Measurements from ENCODE around the gene SMPD2. TPM values are rescaled to one million over a fixed set of nuclear protein-coding genes. Genes with fewer than 3 reads are reported as not detected.
"Not testable (repeated sequence)": the region's sequence is repeated elsewhere in the genome, so short reads cannot be mapped to it uniquely, and the experiment has no call there.

The SMPD2 gene
- total RNA-seq, 4 donors from 2014 or later = 2.8 to 16.3 (median 8.5) TPM

DNA sequence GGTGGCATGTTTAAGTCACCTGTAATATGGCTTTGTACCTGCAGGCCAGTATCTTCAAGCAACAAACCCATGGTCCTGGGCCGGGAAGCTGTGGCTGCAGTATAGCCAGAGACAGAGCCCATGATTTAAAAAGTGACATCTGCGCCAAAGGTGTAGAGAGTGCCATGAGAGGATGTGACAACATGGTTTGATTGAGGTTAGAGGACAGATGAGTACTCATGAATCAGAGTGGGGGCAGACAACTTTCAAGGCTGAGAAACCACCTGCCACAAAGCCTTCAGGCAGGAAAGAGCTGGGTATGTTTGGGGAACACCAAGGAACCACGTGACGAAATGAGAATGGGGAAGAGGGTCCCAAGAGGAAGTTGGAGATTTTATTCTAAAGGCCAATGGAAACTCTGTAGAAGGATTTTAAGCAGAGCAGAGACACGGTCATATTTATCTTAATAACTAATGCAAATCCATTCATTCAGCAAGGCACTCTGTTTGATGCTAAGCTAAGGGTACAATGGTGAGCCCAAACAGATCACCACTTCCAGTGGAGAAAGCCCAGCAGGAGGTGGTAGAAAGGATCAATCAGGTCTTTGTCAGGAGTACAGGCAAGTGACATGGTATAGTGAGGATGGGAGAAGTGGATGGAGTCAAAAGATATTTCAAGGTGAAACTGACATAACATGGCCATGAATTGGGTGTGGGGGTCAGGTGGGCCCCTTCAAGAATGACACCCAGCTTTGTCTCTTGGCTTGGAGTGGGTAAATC lies 18.4 kb downstream of the SMPD2 start:
- intact Hi-C loops (cut with DNase I; ENCODE audit: low total_unique reads) = loop anchor here (10.0 kb wide), 1 partner anchor 74 kb away; the partner anchor contains the start of gene CD164
- no peak overlapping the region for H3K27ac ChIP-seq
- H3K27me3 ChIP-seq = no peaks in the 10 kb centered on the region
- no peaks in the 10 kb centered on the region for H3K9me3 ChIP-seq
- H3K36me3 ChIP-seq = no peaks in the 10 kb centered on the region
- TF ChIP-seq, protein P1, sequence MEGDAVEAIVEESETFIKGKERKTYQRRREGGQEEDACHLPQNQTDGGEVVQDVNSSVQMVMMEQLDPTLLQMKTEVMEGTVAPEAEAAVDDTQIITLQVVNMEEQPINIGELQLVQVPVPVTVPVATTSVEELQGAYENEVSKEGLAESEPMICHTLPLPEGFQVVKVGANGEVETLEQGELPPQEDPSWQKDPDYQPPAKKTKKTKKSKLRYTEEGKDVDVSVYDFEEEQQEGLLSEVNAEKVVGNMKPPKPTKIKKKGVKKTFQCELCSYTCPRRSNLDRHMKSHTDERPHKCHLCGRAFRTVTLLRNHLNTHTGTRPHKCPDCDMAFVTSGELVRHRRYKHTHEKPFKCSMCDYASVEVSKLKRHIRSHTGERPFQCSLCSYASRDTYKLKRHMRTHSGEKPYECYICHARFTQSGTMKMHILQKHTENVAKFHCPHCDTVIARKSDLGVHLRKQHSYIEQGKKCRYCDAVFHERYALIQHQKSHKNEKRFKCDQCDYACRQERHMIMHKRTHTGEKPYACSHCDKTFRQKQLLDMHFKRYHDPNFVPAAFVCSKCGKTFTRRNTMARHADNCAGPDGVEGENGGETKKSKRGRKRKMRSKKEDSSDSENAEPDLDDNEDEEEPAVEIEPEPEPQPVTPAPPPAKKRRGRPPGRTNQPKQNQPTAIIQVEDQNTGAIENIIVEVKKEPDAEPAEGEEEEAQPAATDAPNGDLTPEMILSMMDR (IDR thresholded peaks at IDR 0.05) = no peak
- TF ChIP-seq POLR2A (IDR thresholded peaks at IDR 0.05) = no peak
- H3K4me1 ChIP-seq = no peaks in the 10 kb centered on the region
- no peak overlapping the region for H3K4me3 ChIP-seq
- no peak for DNase-seq

DNA sequence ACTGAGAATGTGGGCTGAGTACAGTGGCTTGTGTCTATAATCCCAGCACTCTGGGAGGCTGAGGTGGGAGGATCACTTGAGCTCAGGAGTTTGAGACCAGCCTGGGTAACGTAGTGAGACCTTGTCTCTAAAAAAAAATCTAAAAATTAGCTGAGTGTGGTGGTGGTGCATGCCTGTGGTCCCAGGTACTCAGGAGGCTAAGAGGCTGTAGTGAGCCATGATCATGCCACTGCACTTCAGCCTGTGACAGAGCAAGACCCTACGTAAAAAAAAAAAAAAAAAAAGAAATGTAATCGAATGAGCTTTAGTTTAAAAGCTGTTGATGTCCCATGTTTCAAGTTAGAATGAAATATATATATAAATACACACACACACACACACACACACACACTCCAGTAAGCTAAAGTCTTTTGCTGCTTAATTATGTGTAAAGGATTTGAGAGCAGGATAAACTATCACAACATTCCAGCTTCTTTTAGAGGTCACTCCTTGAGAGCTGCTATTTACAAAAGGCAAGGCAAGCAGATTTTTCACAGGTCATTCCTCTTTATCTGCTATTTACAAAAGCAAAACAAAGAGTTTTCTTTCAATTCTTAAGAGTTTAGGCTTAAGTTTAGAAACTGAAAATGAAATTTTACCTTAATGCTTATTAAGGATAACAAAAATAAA lies 19.8 kb downstream of the SMPD2 start:
- Histone ChIP-seq H3K4me3 (no peak overlapping the region), H3K27me3 (no peaks in the 10 kb centered on the region), H3K9me3 (no peaks in the 10 kb centered on the region), H3K4me1 (no peaks in the 10 kb centered on the region), H3K36me3 (no peaks in the 10 kb centered on the region), H3K27ac (no peak overlapping the region)
- no peak for DNase-seq
- intact Hi-C loops (cut with DNase I; ENCODE audit: low total_unique reads) = no loop called here
- TF ChIP-seq POLR2A (IDR thresholded peaks at IDR 0.05) = no peak
- TF ChIP-seq, protein P1 (IDR thresholded peaks at IDR 0.05) = no peak

DNA sequence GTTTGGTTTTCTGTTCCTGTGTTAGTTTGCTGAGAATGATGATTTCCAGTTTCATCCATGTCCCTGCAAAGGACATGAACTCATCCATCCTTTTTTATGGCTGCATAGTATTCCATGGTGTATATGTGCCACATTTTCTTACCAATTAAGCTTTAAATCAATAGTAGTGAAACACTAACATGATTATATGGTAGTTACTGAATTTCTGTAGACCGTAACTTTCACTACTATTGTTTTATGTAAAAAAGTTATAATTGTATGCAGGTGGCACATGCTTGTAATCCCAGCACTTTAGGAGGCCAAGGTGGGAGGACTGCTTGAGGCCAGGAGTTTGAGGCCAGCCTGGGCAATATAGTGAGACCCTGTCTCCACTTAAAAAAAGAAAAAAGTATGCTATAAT lies 20.7 kb downstream of the SMPD2 start:
- H3K27me3 ChIP-seq; H3K4me1 ChIP-seq; DNase-seq; H3K36me3 ChIP-seq; H3K27ac ChIP-seq; H3K4me3 ChIP-seq; H3K9me3 ChIP-seq; intact Hi-C loops (cut with DNase I; ENCODE audit: low total_unique reads): not testable (repeated sequence)

DNA sequence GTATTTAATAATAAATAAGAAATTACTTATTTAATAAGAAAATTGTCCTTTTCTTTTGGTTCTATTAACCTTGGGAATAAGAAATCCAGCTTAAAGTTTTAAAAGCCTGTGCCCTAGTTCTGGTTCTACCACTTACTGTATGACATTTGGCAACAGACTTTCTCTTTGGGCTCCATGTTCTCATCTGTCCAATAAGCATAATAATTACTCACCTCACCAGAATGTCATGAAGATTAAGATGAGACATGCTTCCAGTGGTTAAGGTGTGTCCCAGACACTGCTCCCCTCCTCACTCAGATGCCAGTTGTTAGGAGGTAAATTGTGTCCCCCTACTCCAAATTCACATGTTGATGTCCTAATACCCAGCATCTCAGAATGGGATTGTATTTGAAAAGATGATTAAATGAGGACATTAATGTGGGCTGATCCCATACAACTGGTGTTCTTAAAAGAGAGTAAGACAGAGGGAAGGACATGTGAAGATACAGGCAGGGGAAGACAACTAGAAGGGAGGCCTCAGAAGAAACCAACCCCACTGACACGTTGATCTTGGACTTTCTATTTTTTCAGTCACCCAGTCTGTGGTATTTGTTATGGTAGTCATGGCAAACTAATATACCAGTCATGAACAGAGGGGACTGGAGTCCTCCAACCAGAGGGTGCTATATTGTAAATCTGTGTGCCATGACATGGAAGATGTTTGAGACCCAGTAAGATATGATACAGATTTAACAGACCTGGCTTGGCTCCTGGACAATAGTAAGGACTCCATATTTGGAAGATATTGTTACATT lies 21.4 kb downstream of the SMPD2 start:
- intact Hi-C loops (cut with DNase I; ENCODE audit: low total_unique reads) = no loop called here
- no peak for DNase-seq
- H3K9me3 ChIP-seq = no peaks in the 10 kb centered on the region
- H3K4me3 ChIP-seq = no peak overlapping the region
- H3K4me1 ChIP-seq = no peaks in the 10 kb centered on the region
- H3K27ac ChIP-seq = no peak overlapping the region
- no peak for TF ChIP-seq POLR2A (IDR thresholded peaks at IDR 0.05)
- TF ChIP-seq, protein P1 (IDR thresholded peaks at IDR 0.05) = no peak
- H3K36me3 ChIP-seq = no peaks in the 10 kb centered on the region
- H3K27me3 ChIP-seq = no peaks in the 10 kb centered on the region

- no peak for DNase-seq
- intact Hi-C loops (cut with DNase I; ENCODE audit: low total_unique reads) = no loop called here
- Histone ChIP-seq H3K27me3 (no peaks in the 10 kb centered on the region), H3K4me1 (no peaks in the 10 kb centered on the region), H3K9me3 (no peaks in the 10 kb centered on the region), H3K4me3 (no peak overlapping the region), H3K27ac (no peak overlapping the region), H3K36me3 (no peaks in the 10 kb centered on the region)
- TF ChIP-seq, protein P1 (IDR thresholded peaks at IDR 0.05) = no peak
- TF ChIP-seq POLR2A (IDR thresholded peaks at IDR 0.05) = no peak
These were observed 25.2 kb downstream of the SMPD2 start for GRCh38 chr6:109465772-109466171.

Measured in uterus (tissue), 4 donors.